ENCODE measurements around the gene SPATA24. TPM values are rescaled to one million over a fixed set of nuclear protein-coding genes. Genes with fewer than 3 reads are reported as not detected.

Gene SPATA24
- total RNA-seq, 1 donor from 2014 or later, result 6.2 TPM

DNA sequence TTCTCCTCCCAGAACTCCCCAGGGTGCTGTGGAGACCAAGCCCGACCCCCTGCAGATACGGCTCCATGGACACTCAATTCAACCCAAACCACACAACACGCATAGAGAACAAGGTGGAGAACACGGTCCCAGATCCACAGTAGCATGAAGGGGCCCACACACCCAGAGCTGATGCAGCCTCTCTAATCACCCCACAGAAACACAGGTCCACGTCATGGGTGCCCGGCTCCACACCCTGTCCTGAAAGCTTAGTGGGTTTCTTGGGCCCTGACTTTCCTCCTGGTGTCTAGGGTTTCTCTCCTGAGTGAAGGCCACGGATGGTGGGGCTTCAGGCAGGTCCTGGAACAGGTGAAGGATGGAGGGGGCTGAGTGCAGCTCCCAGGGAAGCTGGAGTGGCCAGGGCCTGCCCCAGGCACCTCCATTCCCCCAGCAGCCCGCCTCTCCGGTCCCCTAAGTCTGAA is 19.3 kb downstream of the SPATA24 start:
- no peak for TF ChIP-seq CTCF (IDR thresholded peaks at IDR 0.05; ENCODE audit: partially characterized antibody, unreplicated experiment)
- Mint-ChIP-seq H3K36me3 (ENCODE audit: unreplicated experiment) (no peaks in the 10 kb centered on the region), H3K4me3 (ENCODE audit: unreplicated experiment) (no peak overlapping the region), H3K9me3 (ENCODE audit: unreplicated experiment) (no peaks in the 10 kb centered on the region), H3K27me3 (ENCODE audit: unreplicated experiment) (peaks cover 17% of the 10 kb centered on the region), H3K4me1 (ENCODE audit: low read depth, unreplicated experiment) (no peaks in the 10 kb centered on the region), H3K27ac (ENCODE audit: unreplicated experiment) (peak overlapping the region; percentile 2)
- no peak for DNase-seq

DNA sequence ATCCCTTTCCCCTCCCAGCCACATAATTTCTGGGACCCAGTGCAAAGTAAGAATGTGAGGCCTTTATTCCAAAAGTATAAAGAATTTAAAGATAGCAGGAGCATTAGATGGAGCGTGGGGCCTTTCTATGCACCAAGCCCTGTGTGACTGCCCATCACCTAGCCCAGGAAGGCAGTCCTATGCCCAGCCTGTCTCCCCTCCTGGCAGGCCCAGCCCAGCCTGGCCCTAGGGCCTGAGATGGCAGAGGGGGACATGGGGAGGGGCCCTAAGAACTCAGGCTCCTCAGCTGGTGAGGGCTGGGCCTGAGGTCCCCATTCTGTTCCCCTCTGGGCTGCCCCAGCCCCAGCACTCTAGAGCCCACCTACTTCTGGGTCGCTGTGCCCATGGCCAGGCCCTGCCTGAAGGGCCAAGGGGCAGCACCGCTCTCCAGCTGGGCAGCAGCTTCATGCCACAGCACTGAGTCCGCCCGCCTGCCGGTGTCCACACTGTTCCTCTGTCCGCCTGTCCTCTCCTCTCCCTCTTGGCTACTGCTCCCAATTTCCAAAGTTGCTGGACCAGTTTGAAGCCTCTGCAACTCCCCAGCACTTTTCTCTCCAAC is 19.8 kb downstream of the SPATA24 start:
- Mint-ChIP-seq H3K36me3 (ENCODE audit: unreplicated experiment) (no peaks in the 10 kb centered on the region), H3K27ac (ENCODE audit: unreplicated experiment) (peak overlapping the region; percentile 2), H3K27me3 (ENCODE audit: unreplicated experiment) (peaks cover 14% of the 10 kb centered on the region), H3K4me1 (ENCODE audit: low read depth, unreplicated experiment) (no peaks in the 10 kb centered on the region), H3K9me3 (ENCODE audit: unreplicated experiment) (no peaks in the 10 kb centered on the region), H3K4me3 (ENCODE audit: unreplicated experiment) (no peak overlapping the region)
- DNase-seq, result no peak
- no peak for TF ChIP-seq CTCF (IDR thresholded peaks at IDR 0.05; ENCODE audit: partially characterized antibody, unreplicated experiment)

DNA sequence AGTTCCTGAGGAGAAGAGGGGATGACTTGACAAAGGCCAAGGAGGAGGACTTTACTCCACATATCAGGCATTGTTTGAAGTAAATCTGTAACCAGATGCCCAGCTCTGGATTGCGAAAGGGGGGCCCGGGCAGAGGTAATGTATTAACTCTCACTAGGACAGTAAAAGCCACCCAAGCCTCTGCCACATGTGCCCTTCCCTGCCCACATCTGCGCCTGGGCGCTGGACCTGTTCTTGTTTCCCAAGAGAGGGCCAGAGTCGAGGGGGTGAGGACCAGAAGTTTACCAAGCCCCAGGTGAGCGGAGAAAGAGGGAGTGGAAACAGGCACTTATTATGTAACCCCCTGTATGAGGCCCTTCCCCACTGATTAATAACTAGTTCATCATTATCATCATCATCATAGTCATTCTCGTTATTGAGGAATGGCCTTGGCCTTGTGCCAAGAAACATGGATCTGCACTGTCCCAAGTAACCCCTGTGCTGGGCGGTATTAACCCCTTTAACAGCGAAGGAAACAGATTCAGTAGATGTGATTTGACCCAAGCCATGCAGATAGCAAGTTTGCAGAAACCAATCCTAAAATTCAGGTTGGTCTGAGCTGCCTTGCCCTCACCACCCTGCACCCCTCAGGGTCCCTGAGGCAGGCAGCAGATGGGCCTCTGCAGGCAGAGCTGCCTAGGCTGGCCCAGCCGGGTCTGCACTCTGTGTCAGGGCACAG is 20.5 kb downstream of the SPATA24 start, which contains the start of gene SLC23A1:
Gene SLC23A1, minus strand, starts transcription at position 23 of the 718 bp plus-strand sequence. CDS start 44 bp downstream, outside the sequence.
- no peak within 1 kb of the TSS for H3K4me3 Mint-ChIP-seq (ENCODE audit: unreplicated experiment)
- H3K4me1 Mint-ChIP-seq (ENCODE audit: low read depth, unreplicated experiment), result no peaks in the 10 kb centered on the region
- no peaks in the 10 kb centered on the region for H3K36me3 Mint-ChIP-seq (ENCODE audit: unreplicated experiment)
- H3K27me3 Mint-ChIP-seq (ENCODE audit: unreplicated experiment), result peaks cover 14% of the 10 kb centered on the region
- no peak for TF ChIP-seq CTCF (IDR thresholded peaks at IDR 0.05; ENCODE audit: partially characterized antibody, unreplicated experiment)
- no peak for DNase-seq
- H3K27ac Mint-ChIP-seq (ENCODE audit: unreplicated experiment), result no peak within 1 kb of the TSS
- no peaks in the 10 kb centered on the region for H3K9me3 Mint-ChIP-seq (ENCODE audit: unreplicated experiment)

- no peak overlapping the region for H3K27ac Mint-ChIP-seq (ENCODE audit: unreplicated experiment)
- TF ChIP-seq CTCF (IDR thresholded peaks at IDR 0.05; ENCODE audit: partially characterized antibody, unreplicated experiment), result no peak
- no peaks in the 10 kb centered on the region for H3K4me1 Mint-ChIP-seq (ENCODE audit: low read depth, unreplicated experiment)
- no peak for DNase-seq
- no peaks in the 10 kb centered on the region for H3K36me3 Mint-ChIP-seq (ENCODE audit: unreplicated experiment)
- H3K4me3 Mint-ChIP-seq (ENCODE audit: unreplicated experiment), result no peak overlapping the region
- H3K9me3 Mint-ChIP-seq (ENCODE audit: unreplicated experiment), result no peaks in the 10 kb centered on the region
- peaks cover 14% of the 10 kb centered on the region for H3K27me3 Mint-ChIP-seq (ENCODE audit: unreplicated experiment)
Observed at GRCh38 chr5:139382807-139383206, 21.1 kb downstream of the SPATA24 start.
